DMS153 treated with DMSO at 0.1 percent for 48 hours (cell line): Measurements from ENCODE around the gene LGALS3BP.

Experiments used
- DNase-seq: peaks from one replicate; lab custom pipeline; 2025; ENCODE audit not compliant: unreplicated experiment; lab: John Stamatoyannopoulos, UW

Gene LGALS3BP

DNA sequence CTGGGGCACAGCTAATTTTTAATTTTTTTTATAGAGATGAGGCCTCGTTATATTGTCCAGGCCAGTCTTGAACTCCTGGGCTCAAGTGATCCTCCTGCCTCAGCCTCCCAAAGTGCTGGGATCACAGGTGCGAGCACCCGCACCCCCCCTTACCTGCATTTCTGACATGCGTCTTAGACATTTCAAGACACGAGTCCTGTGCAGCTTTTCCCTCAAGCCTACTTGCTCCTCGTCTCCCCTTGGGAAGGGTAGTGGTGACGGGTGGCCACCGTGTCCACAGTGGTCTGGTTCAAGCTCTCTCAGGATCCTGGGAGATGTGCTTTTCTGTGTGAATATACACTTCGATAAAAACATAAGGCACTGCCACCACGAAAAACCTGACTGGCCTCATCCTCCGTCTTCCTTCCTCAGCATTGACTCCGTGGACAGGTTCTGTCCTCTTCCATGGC lies 20.2 kb upstream of the LGALS3BP start:
- DNase-seq = no peak

- no peak for DNase-seq
Measured at GRCh38 chr17:78999056-78999768, 19.5 kb upstream of the LGALS3BP start.

DNA sequence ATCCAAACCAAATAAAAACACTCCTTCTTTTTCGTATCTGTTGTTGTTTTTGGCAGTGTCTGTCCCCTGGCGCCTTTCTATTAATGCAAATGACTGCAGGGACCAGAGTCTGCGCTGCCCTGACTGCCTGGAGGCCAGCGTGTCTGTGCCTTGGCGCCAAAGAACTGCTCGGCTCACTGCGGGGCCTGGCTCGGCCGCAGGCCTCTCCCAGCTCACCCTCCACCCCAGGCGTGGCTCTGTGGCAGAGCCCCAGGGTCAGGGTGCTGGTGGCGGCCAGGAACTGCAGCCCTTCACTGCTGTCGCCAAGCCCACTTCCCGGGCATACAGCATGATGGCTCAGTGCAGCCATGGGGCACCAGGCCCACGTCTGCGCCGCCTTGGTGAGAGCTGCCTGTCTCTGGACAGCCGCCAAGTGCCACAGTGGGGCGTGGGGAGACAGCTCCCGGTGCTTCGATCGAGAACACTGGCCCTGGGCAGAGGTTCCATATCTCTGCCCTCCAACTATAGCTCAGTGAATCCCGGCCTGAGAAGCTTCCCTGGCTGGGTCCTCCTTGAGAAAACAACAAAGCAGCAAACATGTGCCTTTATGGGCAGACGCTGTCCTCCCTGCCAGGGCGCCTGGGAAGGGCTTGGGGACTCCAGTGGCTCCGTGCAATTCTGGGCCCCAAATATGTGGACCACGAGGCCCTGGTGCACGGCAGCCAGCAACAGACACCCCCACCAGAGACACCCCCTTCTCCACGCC lies 18.8 kb upstream of the LGALS3BP start:
- DNase-seq = no peak

GRCh38 chr17:78997881-78998280 lies 18.2 kb upstream of the LGALS3BP start:
- no peak for DNase-seq

- DNase-seq = no peak
Measured at GRCh38 chr17:78997231-78997741, 17.6 kb upstream of the LGALS3BP start.

GRCh38 chr17:78996781-78997201 lies 17.1 kb upstream of the LGALS3BP start:
- DNase-seq = no peak

DNA sequence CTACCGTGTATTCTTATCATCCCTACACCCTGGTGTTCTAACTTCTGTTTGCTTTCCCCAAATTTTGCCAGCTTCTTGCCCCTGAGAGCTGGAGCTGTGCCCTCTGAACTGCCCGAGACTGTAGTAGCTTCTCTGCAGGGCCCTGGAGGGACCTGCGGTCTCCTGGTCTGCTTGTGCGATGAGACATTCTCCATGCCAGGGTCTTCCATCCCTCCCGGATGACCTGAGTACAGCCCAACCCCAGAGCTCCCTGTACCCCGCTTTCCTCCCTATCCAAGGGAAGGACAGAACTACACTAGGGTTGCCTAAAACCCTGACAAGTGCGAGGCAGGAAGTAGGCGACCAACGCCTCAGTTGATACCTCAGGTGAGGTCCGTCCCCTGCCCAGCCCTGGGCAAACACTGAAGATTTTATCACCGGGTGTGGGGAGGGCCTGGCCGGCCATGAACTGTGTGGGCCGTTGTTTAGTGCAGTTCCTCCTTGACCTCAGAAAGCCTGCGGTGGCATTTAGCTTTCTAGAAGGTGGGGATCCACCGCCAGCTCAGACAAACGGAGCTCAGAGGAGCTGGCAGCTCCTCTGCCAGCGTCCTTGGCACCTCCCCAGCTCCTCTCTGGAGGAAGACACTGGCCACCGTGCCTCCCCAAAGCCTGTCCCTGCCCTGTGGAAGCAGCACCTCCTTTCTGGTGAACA lies 16.2 kb upstream of the LGALS3BP start:
- no peak for DNase-seq

GRCh38 chr17:78995022-78995760 lies 15.5 kb upstream of the LGALS3BP start:
- DNase-seq = no peak

DNA sequence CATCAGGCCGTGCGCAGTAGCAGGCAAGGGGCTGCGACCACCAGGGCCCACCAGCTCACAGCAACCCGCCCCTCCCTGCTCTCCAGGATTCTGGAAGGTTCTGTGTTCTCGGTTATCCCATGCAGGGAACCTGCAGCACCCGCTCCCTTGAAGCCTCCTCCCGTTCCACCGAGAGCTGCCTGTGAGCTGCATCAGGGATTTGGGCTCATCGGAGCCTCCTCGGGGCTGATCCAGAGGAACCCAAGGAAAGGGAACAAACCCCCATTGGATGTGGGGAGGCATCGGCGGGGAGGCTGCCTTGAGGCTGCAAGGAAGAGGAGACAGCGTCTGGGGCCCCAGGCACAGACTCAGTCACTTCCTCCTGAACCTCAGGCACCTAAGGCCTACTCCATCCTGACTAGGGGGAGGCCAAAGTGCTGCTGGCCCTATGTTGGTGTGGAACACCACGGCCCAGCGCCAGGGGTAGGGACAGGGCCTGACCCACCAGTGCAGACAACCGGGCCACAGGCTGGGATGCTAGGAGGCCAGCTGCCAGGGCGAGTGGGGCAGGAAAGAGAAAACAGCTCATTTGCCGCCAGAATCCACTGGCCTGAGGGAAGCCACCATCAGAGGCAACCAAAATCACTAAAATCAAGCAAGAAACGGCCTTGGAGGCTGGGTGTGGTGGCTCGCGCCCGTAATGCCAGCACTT lies 14.4 kb upstream of the LGALS3BP start:
- DNase-seq = no peak

- DNase-seq = no peak
Measured at GRCh38 chr17:78993241-78993956, 13.7 kb upstream of the LGALS3BP start.

- no peak for DNase-seq
Measured at GRCh38 chr17:78992542-78993212, 13.0 kb upstream of the LGALS3BP start.

GRCh38 chr17:78991906-78992532 lies 12.3 kb upstream of the LGALS3BP start:
- no peak for DNase-seq

- no peak for DNase-seq
Measured at GRCh38 chr17:78991017-78991738, 11.5 kb upstream of the LGALS3BP start.

GRCh38 chr17:78990349-78991016 lies 10.8 kb upstream of the LGALS3BP start:
- DNase-seq = no peak

- no peak for DNase-seq
Measured at GRCh38 chr17:78988152-78988551, 8.4 kb upstream of the LGALS3BP start.

- DNase-seq = peak; percentile 59
Measured at GRCh38 chr17:78986649-78987328, 7.1 kb upstream of the LGALS3BP start.
